Esophagus squamous epithelium (tissue), 5 donors: ENCODE measurements around the gene ENTR1. TPM values are rescaled to one million over a fixed set of nuclear protein-coding genes. Genes with fewer than 3 reads are reported as not detected.

Experiments
- DNase-seq: peaks from one replicate; lab custom pipeline; 2025; lab: John Stamatoyannopoulos, UW
- H3K27ac ChIP-seq, 4 donors: fragments of 200-600 bp; sonication (generic); one replicate each; pipeline ENCODE4 v1.5.1; 2016 to 2019; ENCODE audit warnings: mild to moderate bottlenecking in 1 of 4
- H3K27me3 ChIP-seq, 4 donors: fragments of 200-600 bp; sonication (generic); 1 replicate in 3 of 4; 2 replicates in 1 of 4; pipeline versions ENCODE4 v1.5.1 to v1.6.0; 2017 to 2021; ENCODE audit warnings: antibody characterized with exemption in 1 of 4
- H3K36me3 ChIP-seq, 3 donors: fragments of 200-600 bp; sonication (generic); one replicate each; pipeline ENCODE4 v1.5.1; 2016 to 2019
- H3K4me1 ChIP-seq, 3 donors: fragments of 200-600 bp; sonication (generic); one replicate each; pipeline ENCODE4 v1.5.1; 2017 to 2019
- H3K4me3 ChIP-seq, 4 donors: fragments of 200-600 bp; sonication (generic); 1 replicate in 3 of 4; 2 replicates in 1 of 4; pipeline ENCODE4 v1.5.1; 2016 to 2019; ENCODE audit warnings: mild to moderate bottlenecking in 2 of 4, moderate library complexity in 1 of 4
- H3K9me3 ChIP-seq, 3 donors: fragments of 200-600 bp; sonication (generic); one replicate each; pipeline ENCODE4 v1.5.1; 2016 to 2019
- CTCF ChIP-seq, 6 experiments: fragments of 450-650 bp in 4 of 6; fragments of 200-600 bp in 2 of 6; sonication (generic) in 2 of 6; IDR thresholded peaks; one replicate each; pipeline ENCODE4 v1.5.1; 2016 to 2019; ENCODE audit warnings: antibody characterized with exemption in 6 of 6, mild to moderate bottlenecking in 4 of 6, moderate library complexity in 4 of 6
- POLR2A ChIP-seq, 4 donors: fragments of 450-650 bp; IDR thresholded peaks; one replicate each; pipeline ENCODE4 v1.6.1; 2017; ENCODE audit warnings: antibody characterized with exemption in 4 of 4, mild to moderate bottlenecking in 4 of 4, moderate library complexity in 3 of 4
- WGBS, 2 donors: methylation state at CpG; one replicate each; pipeline ENCODE4 v1.1.5; 2018; 5-methylcytosine and 5-hydroxymethylcytosine counted together
- intact Hi-C: fragments of 100-400 bp; cut with DNase I; formaldehyde crosslinking; loops from one replicate; pipeline ENCODE4 v1.15.0; 2022
- total RNA-seq, 4 donors: library from RNA; depleted of rRNA; stranded (reverse); fragments of >200 nt; gene quantifications; one replicate each; pipeline ENCODE4 v1.1.0, GENCODE V29; 2016
- donor health status: DM: yes; HTN: yes; CAD: no.

The ENTR1 gene
- total RNA-seq, 4 donors from 2014 or later, result 24.3 to 31.9 (median 28.2) TPM

DNA sequence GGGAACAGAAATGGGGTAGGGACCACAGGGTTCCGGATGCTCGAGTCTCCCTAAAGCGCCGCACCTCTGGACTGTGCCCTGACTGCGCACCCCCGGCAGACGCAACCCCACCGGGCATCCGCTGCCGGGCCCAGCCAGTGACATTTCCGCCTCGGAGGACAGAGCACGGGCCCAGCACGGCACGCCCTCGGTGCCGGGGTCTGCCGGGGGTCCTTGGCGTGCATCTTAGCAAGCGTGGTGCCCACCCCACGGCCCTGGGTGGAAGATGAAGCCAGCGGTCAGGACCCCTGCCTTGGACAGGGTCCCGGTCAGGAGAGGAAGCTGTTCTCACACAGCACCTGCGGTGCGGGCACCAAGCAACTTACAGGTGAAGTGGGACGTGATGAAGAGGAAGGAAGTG is 22.2 kb upstream of the ENTR1 start:
- intact Hi-C loops, result no loop called here
- peaks cover 1 to 24% (median 13%) of the 10 kb centered on the region in 3 donors for H3K4me1 ChIP-seq
- peaks cover 10 to 86% (median 17%) of the 10 kb centered on the region in 3 donors for H3K36me3 ChIP-seq
- no peak overlapping the region for H3K4me3 ChIP-seq
- TF ChIP-seq POLR2A (IDR thresholded peaks at IDR 0.05), result no peak
- no peak for TF ChIP-seq CTCF (IDR thresholded peaks at IDR 0.05)
- WGBS, 2 donors, result no CpG with 5 or more reads among the region's 26 CpGs
- H3K27ac ChIP-seq, result no peak overlapping the region
- no peaks in the 10 kb centered on the region for H3K9me3 ChIP-seq
- no peaks in the 10 kb centered on the region for H3K27me3 ChIP-seq
- DNase-seq, result no peak

GRCh38 chr9:136431782-136432350 is 21.5 kb upstream of the ENTR1 start:
- intact Hi-C loops, result no loop called here
- H3K4me1 ChIP-seq, result peaks cover 0 to 16% (median 6%) of the 10 kb centered on the region in 3 donors
- peaks cover 10 to 86% (median 17%) of the 10 kb centered on the region in 3 donors for H3K36me3 ChIP-seq
- DNase-seq, result no peak
- no peak overlapping the region for H3K27ac ChIP-seq
- TF ChIP-seq POLR2A (IDR thresholded peaks at IDR 0.05) (no peak), CTCF (IDR thresholded peaks at IDR 0.05) (no peak)
- H3K27me3 ChIP-seq, result no peaks in the 10 kb centered on the region
- H3K9me3 ChIP-seq, result no peaks in the 10 kb centered on the region
- 86% methylated on average over 6 of the region's 36 CpGs; no CpG with 5 or more reads in 1 of the 2 donors for WGBS, 2 donors
- no peak overlapping the region for H3K4me3 ChIP-seq

- Histone ChIP-seq H3K27ac (no peak overlapping the region), H3K4me1 (peaks cover 0 to 6% (median 0%) of the 10 kb centered on the region in 3 donors), H3K9me3 (no peaks in the 10 kb centered on the region), H3K27me3 (no peaks in the 10 kb centered on the region), H3K4me3 (no peak overlapping the region), H3K36me3 (peaks cover 10 to 75% (median 17%) of the 10 kb centered on the region in 3 donors)
- intact Hi-C loops, result no loop called here
- TF ChIP-seq CTCF (IDR thresholded peaks at IDR 0.05) (no peak), POLR2A (IDR thresholded peaks at IDR 0.05) (no peak)
- no peak for DNase-seq
- WGBS, 2 donors, result 91 to 95% methylated on average over 8 to 16 of the region's 29 CpGs
Observed at GRCh38 chr9:136430588-136431234, 20.3 kb upstream of the ENTR1 start.

DNA sequence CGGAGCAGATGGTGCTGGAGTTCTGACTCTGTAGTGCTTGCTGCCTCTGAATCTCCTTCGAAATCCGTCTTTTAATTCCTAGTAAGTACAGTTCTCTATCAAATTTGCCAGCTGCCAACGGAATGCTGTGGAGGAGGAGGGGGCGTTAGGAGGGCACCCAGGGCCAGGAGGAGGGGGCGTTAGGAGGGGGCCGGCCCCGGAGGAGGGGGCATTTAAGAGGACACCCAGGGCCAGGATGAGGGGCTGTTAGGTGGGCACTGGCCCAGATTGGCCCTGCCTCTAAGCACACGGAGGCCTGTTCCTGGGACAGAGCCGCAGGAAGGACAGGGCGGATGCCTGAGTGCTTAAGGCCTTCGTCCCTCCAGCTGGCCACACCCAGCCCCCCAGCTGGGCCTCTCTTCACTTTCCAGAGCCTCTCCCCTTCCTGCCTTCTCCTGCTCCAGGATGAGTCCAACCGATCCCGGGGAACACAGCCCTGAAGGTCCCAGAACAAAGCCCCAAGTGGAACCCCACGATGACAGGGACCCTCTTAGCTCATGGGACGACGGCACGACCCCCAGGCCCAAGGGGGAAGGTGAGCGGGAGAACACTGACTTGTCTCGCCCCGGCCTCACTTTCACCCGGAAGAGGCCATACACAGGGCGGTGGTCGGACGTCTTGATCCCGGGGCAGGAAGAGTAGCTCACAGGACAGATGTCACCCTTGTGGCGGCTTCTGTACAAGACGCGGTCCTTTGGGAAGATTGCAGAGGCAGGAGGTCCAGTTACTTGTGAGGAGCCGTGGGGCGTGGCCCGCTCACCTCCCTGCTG is 19.5 kb upstream of the ENTR1 start:
- H3K4me1 ChIP-seq, result peaks cover 0 to 4% (median 0%) of the 10 kb centered on the region in 3 donors
- no peak overlapping the region for H3K4me3 ChIP-seq
- H3K9me3 ChIP-seq, result no peaks in the 10 kb centered on the region
- H3K27me3 ChIP-seq, result no peaks in the 10 kb centered on the region
- H3K27ac ChIP-seq, result no peak overlapping the region
- intact Hi-C loops, result no loop called here
- no peak for DNase-seq
- H3K36me3 ChIP-seq, result peaks cover 10 to 72% (median 17%) of the 10 kb centered on the region in 3 donors
- WGBS, 2 donors, result 62 to 72% methylated on average over 8 to 14 of the region's 32 CpGs
- TF ChIP-seq POLR2A (IDR thresholded peaks at IDR 0.05), result no peak
- TF ChIP-seq CTCF (IDR thresholded peaks at IDR 0.05), result no peak
